Neuronal stem cell (in vitro differentiated cells): Measurements from ENCODE around the gene SLC35F4. TPM values are rescaled to one million over a fixed set of nuclear protein-coding genes. Genes with fewer than 3 reads are reported as not detected.

Experiments used
- DNase-seq: peaks from one replicate; pipeline ENCODE4 v3.0.0-alpha.2; 2013; ENCODE audit warnings: low spot score
- H2AFZ ChIP-seq: one replicate; pipeline ENCODE4 v1.6.1; 2013; ENCODE audit warnings: mild to moderate bottlenecking, low read length, inconsistent platforms
- H2AK5ac ChIP-seq: 2 replicates; pipeline ENCODE4 v1.6.1; 2013; ENCODE audit warnings: low read depth, mild to moderate bottlenecking, inconsistent platforms, low read length, moderate library complexity, mixed read lengths
- H2BK120ac ChIP-seq: 2 replicates; pipeline ENCODE4 v1.6.1; 2013; ENCODE audit warnings: low read depth, mild to moderate bottlenecking, inconsistent platforms, low read length, moderate library complexity, mixed read lengths
- H2BK12ac ChIP-seq: one replicate; pipeline ENCODE4 v1.6.1; 2013; ENCODE audit warnings: low read length, inconsistent platforms
- H2BK15ac ChIP-seq: 2 replicates; pipeline ENCODE4 v1.6.1; 2013; ENCODE audit warnings: mild to moderate bottlenecking, low read length, inconsistent platforms, mixed read lengths
- H2BK5ac ChIP-seq: one replicate; pipeline ENCODE4 v1.6.1; 2013; ENCODE audit warnings: inconsistent platforms, mild to moderate bottlenecking, low read length, moderate library complexity
- H3K14ac ChIP-seq: one replicate; pipeline ENCODE4 v1.6.1; 2013; ENCODE audit warnings: low read length, inconsistent platforms
- H3K18ac ChIP-seq: 2 replicates; pipeline ENCODE4 v1.6.1; 2013; ENCODE audit warnings: low read length, inconsistent platforms
- H3K23ac ChIP-seq: 2 replicates; pipeline ENCODE4 v1.6.1; 2013; ENCODE audit warnings: low read depth, mild to moderate bottlenecking, mixed read lengths, low read length, inconsistent platforms; ENCODE audit not compliant: poor library complexity
- H3K27ac ChIP-seq: replicated peaks from 3 replicates; pipeline ENCODE4 v1.5.1; 2013; ENCODE audit warnings: low read length, inconsistent platforms
- H3K27me3 ChIP-seq, 3 experiments: 2 replicates each; pipeline ENCODE4 v1.6.1; 2013; ENCODE audit warnings: low read length in 3 of 3, mild to moderate bottlenecking in 2 of 3, inconsistent platforms in 1 of 3, low read depth in 1 of 3, mixed read lengths in 1 of 3, moderate library complexity in 1 of 3; ENCODE audit not compliant: control insufficient read depth in 3 of 3, insufficient read depth in 3 of 3
- H3K36me3 ChIP-seq, 2 donors: replicated peaks in 1 of 2; 2 replicates each; pipeline ENCODE4 v1.6.1; 2013; ENCODE audit warnings: low read length in 2 of 2; ENCODE audit not compliant: control insufficient read depth in 2 of 2, insufficient read depth in 2 of 2
- H3K4ac ChIP-seq: 2 replicates; pipeline ENCODE4 v1.6.1; 2013; ENCODE audit warnings: inconsistent platforms, mild to moderate bottlenecking, low read length, moderate library complexity
- H3K4me1 ChIP-seq, 2 donors: 1 replicate in 1 of 2; 2 replicates in 1 of 2; pipeline ENCODE4 v1.6.1; 2013; ENCODE audit warnings: low read length in 2 of 2, low read depth in 1 of 2; ENCODE audit not compliant: control insufficient read depth in 2 of 2, insufficient read depth in 1 of 2
- H3K4me2 ChIP-seq: one replicate; pipeline ENCODE4 v1.6.1; 2013; ENCODE audit warnings: mild to moderate bottlenecking, low read length, inconsistent platforms; ENCODE audit not compliant: insufficient read depth, poor library complexity, severe bottlenecking
- H3K4me3 ChIP-seq, 2 donors: 2 replicates each; pipeline ENCODE4 v1.5.1; 2013; ENCODE audit warnings: low read length in 2 of 2, mild to moderate bottlenecking in 2 of 2, inconsistent platforms in 1 of 2, moderate library complexity in 1 of 2
- H3K79me1 ChIP-seq: one replicate; pipeline ENCODE4 v1.6.1; 2013; ENCODE audit warnings: low read depth, mild to moderate bottlenecking, inconsistent platforms, low read length, moderate library complexity
- H3K9ac ChIP-seq: one replicate; pipeline ENCODE4 v1.6.1; 2013; ENCODE audit warnings: mild to moderate bottlenecking, low read depth, low read length, inconsistent platforms; ENCODE audit not compliant: poor library complexity
- H3K9me3 ChIP-seq, 2 donors: replicated peaks in 1 of 2; 2 replicates each; pipeline versions ENCODE3 to v1.6.1; 2013; ENCODE audit warnings: low read length in 2 of 2, mild to moderate bottlenecking in 2 of 2, inconsistent platforms in 1 of 2, low read depth in 1 of 2, mixed read lengths in 1 of 2, moderate library complexity in 1 of 2; ENCODE audit not compliant: control insufficient read depth in 2 of 2, insufficient read depth in 1 of 2
- H4K8ac ChIP-seq: one replicate; pipeline ENCODE4 v1.6.1; 2013; ENCODE audit warnings: low read depth, mild to moderate bottlenecking, inconsistent platforms, low read length, moderate library complexity
- H4K91ac ChIP-seq: one replicate; pipeline ENCODE4 v1.6.1; 2013; ENCODE audit warnings: low read length, low read depth, mild to moderate bottlenecking, inconsistent platforms; ENCODE audit not compliant: poor library complexity
- whole genome bisulfite sequencing, 2 donors: extraction: QIAGEN DNeasy Blood & Tissue Kit; methylation state at CpG; one replicate each; pipeline ENCODE4 v1.1.7; 2013; ENCODE audit warnings: missing lambda C conversion rate in 2 of 2, mixed read lengths in 1 of 2; ENCODE audit not compliant: insufficient read length in 2 of 2, insufficient replicate concordance in 1 of 2; ENCODE audit errors: extremely low coverage in 2 of 2; 5-methylcytosine and 5-hydroxymethylcytosine counted together
- polyA plus RNA-seq, 2 experiments: library from polyadenylated mRNA; stranded (reverse); fragments of 200-250 nt; gene quantifications; one replicate each; pipeline ENCODE4 v1.2.3, GENCODE V29; 2013

The SLC35F4 gene
- polyA plus RNA-seq (2013, experiment 1 of 2) = 0.13 TPM
- polyA plus RNA-seq (2013, experiment 2 of 2) = 0.08 TPM

DNA sequence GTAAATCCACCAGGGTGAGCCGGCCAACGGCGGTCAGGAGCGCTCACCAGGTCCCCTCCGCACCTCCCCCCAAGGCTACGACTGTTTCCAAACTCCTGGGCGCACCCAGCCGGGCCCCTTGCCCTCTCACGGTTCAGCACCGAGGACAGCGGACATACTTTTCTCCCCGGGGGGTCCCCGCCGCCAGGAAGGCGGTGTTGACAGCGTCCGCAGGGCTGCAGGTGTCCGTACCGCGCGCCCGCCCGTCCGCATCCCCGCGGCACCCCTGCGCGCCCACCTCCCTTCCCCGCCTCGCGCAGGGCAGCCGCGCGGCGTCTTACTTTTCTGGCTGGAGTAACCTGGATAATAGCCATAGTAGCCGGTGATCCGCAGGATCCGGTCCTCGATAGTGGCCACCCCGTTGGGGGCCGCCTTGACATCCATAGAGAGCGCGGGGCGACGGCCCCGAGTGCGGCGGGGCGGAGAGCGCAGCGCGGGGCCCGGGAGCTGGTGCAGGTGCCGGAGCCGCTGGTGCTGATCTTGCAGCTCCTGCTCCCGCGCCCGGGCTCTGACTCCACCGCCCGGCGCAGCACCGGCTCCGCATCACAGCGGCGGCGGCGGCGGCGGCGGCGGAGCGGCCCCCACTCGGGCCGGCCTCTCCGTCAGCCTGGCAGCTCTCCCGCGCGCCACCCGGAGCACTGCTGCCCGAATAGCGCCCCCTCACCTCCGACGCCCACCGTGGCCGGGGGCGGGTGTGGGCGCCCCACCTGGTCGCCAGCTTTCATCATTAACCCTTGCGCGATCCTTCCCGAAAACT lies at the start of gene SLC35F4:
Gene SLC35F4, minus strand, starts transcription at position 690 of the 796 bp plus-strand sequence.
- Histone ChIP-seq H3K4me3 (peak within 1 kb of the TSS in 1 of 2 donors; percentile 74), H4K8ac (no peak within 1 kb of the TSS), H2BK5ac (no peak within 1 kb of the TSS), H3K4me2 (peak within 1 kb of the TSS; percentile 96), H2BK120ac (no peak within 1 kb of the TSS), H3K27me3 (peaks cover 0 to 64% (median 15%) of the 10 kb centered on the region in 3 experiments), H2BK12ac (no peak within 1 kb of the TSS), H3K4ac (no peak within 1 kb of the TSS), H3K27ac (no peak within 1 kb of the TSS), H3K9ac (peak within 1 kb of the TSS; percentile 54), H2AFZ (peak within 1 kb of the TSS; percentile 61), H3K14ac (no peak within 1 kb of the TSS), H3K4me1 (peaks cover 3 to 11% of the 10 kb centered on the region in 2 donors), H3K9me3 (no peaks in the 10 kb centered on the region), H3K79me1 (no peaks in the 10 kb centered on the region), H3K18ac (peak within 1 kb of the TSS; percentile 76), H3K23ac (peak within 1 kb of the TSS; percentile 23), H2BK15ac (peak within 1 kb of the TSS; percentile 24), H3K36me3 (no peaks in the 10 kb centered on the region), H2AK5ac (no peak within 1 kb of the TSS), H4K91ac (no peak within 1 kb of the TSS)
- no CpG with 5 or more reads among the region's 91 CpGs for WGBS, 2 donors
- peak; percentile 82 for DNase-seq

DNA sequence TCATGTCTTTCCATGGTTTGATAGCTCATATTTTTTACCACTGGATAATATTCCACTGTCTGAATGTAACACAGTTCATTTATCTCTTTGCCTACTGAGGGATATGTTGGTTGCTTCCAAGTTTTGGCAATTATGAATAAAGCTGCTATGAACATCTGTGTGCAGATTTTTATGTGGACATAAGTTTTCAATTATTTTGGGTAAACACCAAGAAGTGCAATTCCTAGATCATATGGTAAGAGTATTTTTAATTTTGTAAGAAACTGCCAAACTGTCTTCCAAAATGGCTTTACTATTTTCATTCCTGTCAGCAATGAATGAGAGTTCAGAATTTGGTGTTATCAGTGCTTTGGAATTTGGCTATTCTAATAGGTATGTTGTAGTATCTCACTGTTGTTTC lies 43.7 kb upstream of the SLC35F4 start:
- Histone ChIP-seq H3K4me3 (no peak overlapping the region), H4K91ac (no peak overlapping the region), H3K27me3 (no peaks in the 10 kb centered on the region), H3K79me1 (no peaks in the 10 kb centered on the region), H2BK15ac (no peak overlapping the region), H2BK5ac (no peak overlapping the region), H4K8ac (no peak overlapping the region), H3K23ac (no peak overlapping the region), H3K9me3 (no peaks in the 10 kb centered on the region), H3K36me3 (no peaks in the 10 kb centered on the region), H3K4ac (no peak overlapping the region), H3K4me1 (peaks cover 0 to 2% of the 10 kb centered on the region in 2 donors), H3K18ac (no peak overlapping the region), H3K9ac (no peak overlapping the region), H3K27ac (no peak overlapping the region), H3K14ac (no peak overlapping the region), H2AK5ac (no peak overlapping the region), H3K4me2 (no peak overlapping the region), H2AFZ (no peak overlapping the region), H2BK12ac (no peak overlapping the region), H2BK120ac (no peak overlapping the region)
- DNase-seq = no peak

DNA sequence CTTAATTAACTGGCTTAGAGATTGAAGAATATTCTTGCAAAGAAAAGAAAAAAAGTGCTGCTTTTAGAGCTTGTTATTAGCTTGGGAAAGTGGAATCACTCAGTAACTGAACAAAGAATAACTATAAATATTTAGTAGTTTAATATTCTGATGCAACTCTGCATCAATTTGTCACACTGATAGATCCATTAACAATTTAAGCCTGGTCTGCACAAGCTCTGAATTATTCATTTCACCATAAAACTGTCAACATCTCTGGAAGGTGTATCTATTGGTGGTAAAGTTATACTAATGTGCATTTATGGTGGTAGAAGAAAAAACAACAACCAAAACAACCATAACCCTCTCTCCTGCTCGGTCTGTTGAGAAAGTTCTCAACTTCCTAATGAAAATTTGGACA lies 38.1 kb upstream of the SLC35F4 start:
- no peak overlapping the region for H3K4me3 ChIP-seq
- DNase-seq = no peak
- peaks cover 0 to 2% of the 10 kb centered on the region in 2 donors for H3K4me1 ChIP-seq
- no peak overlapping the region for H2BK15ac ChIP-seq
- H3K23ac ChIP-seq = no peak overlapping the region
- no peak overlapping the region for H4K8ac ChIP-seq
- H4K91ac ChIP-seq = no peak overlapping the region
- no peak overlapping the region for H3K27ac ChIP-seq
- H3K4ac ChIP-seq = no peak overlapping the region
- no peak overlapping the region for H3K4me2 ChIP-seq
- no peak overlapping the region for H2AK5ac ChIP-seq
- H2BK5ac ChIP-seq = no peak overlapping the region
- H3K9me3 ChIP-seq = no peaks in the 10 kb centered on the region
- no CpG with 5 or more reads among the region's 1 CpG for WGBS, 2 donors
- H2AFZ ChIP-seq = no peak overlapping the region
- H3K9ac ChIP-seq = no peak overlapping the region
- no peak overlapping the region for H2BK12ac ChIP-seq
- no peaks in the 10 kb centered on the region for H3K79me1 ChIP-seq
- no peaks in the 10 kb centered on the region for H3K27me3 ChIP-seq
- H3K36me3 ChIP-seq = no peaks in the 10 kb centered on the region
- H3K18ac ChIP-seq = no peak overlapping the region
- no peak overlapping the region for H2BK120ac ChIP-seq
- H3K14ac ChIP-seq = no peak overlapping the region

DNA sequence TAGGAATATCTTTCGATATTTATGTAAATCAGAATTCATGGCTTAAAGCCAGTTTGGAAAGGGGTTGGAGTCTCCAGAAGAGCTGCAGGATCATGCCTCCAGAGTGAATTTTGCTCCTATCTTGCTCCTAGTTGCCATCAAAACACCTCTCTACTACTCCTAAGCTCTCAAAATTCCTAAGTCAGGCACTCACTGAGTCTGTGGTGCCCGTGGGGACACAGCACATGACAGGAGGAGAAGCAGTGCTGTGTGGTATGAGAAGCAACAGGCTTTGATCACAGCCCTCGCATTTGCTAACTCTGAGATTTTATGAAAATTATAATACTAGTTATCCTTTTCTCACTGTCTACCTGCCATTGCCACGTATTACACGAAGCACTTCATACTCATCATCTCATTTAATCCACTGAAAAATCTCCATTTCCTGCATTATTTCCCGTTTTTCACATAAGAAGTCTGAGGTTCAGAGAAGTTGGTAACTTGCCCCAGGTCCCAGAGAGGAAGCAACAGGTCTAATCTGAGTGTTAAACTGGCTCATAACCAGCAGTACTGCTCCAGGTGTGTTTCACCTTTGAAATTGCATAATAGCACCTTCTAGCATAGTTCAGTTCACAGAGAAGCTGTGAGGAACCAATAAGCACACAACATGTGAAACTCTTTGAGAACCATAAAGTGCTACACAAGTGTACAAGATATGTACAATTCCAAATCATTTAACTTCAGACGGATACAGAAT lies 33.1 kb upstream of the SLC35F4 start:
- Histone ChIP-seq H3K18ac (no peak overlapping the region), H2AFZ (no peak overlapping the region), H2BK12ac (no peak overlapping the region), H3K9ac (no peak overlapping the region), H3K4me1 (no peaks in the 10 kb centered on the region), H3K23ac (no peak overlapping the region), H3K79me1 (no peaks in the 10 kb centered on the region), H2BK120ac (no peak overlapping the region), H3K4ac (no peak overlapping the region), H3K36me3 (no peaks in the 10 kb centered on the region), H3K4me3 (no peak overlapping the region), H2AK5ac (no peak overlapping the region), H3K9me3 (no peaks in the 10 kb centered on the region), H2BK5ac (no peak overlapping the region), H3K27me3 (no peaks in the 10 kb centered on the region), H4K8ac (no peak overlapping the region), H2BK15ac (no peak overlapping the region), H3K14ac (no peak overlapping the region), H3K27ac (no peak overlapping the region), H3K4me2 (no peak overlapping the region), H4K91ac (no peak overlapping the region)
- DNase-seq = no peak
- no CpG with 5 or more reads among the region's 7 CpGs for WGBS, 2 donors
